ENCODE measurements around the gene OR5D16. TPM values are rescaled to one million over a fixed set of nuclear protein-coding genes. Genes with fewer than 3 reads are reported as not detected.
"Not testable (repeated sequence)": the region's sequence is repeated elsewhere in the genome, so short reads cannot be mapped to it uniquely, and the experiment has no call there.

OR5D16 gene
- total RNA-seq, 1 donor from 2014 or later: not detected

DNA sequence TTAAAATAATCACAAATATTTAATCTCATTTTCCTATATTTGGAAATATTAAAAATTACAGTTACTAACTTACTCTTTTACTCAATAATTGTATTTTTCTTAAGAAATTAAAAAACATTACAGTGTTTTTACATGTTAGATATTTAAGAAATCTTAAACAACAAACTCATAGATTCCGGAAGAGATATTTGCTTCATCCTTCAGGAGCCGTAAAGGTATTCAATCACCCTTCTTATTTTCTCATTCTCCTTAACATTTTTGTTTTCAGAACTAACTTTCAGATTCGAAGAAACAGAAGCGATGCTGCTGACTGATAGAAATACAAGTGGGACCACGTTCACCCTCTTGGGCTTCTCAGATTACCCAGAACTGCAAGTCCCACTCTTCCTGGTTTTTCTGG is 19.2 kb upstream of the OR5D16 start, which contains the start of gene OR5D18:
Gene OR5D18 (plus strand): TSS at position 301 of the 400 bp plus-strand sequence. CDS start 0 bp downstream, at position 301.
- ATAC-seq (no peak), DNase-seq (no peak)
- H3K4me1 ChIP-seq: no peaks in the 10 kb centered on the region
- intact Hi-C loops (cut with DNase I): no loop called here
- H3K36me3 ChIP-seq: no peaks in the 10 kb centered on the region
- no peaks in the 10 kb centered on the region for H3K9me3 ChIP-seq
- TF ChIP-seq CTCF (IDR thresholded peaks at IDR 0.05): no peak
- H3K27ac ChIP-seq: no peak within 1 kb of the TSS
- H3K4me3 ChIP-seq: no peak within 1 kb of the TSS
- H3K27me3 ChIP-seq: no peaks in the 10 kb centered on the region

GRCh38 chr11:55826919-55827318 is 11.6 kb upstream of the OR5D16 start, which contains the start of gene OR5L2:
TSS of gene OR5L2 (plus strand) at chr11:55827219. CDS start at chr11:55827219, 0 bp downstream.
- DNase-seq: no peak
- intact Hi-C loops (cut with DNase I): no loop called here
- no peak for ATAC-seq
- Histone ChIP-seq H3K4me3 (no peak within 1 kb of the TSS), H3K9me3 (no peaks in the 10 kb centered on the region), H3K27ac (no peak within 1 kb of the TSS), H3K36me3 (no peaks in the 10 kb centered on the region), H3K4me1 (no peaks in the 10 kb centered on the region), H3K27me3 (no peaks in the 10 kb centered on the region)
- TF ChIP-seq CTCF (IDR thresholded peaks at IDR 0.05): no peak

DNA sequence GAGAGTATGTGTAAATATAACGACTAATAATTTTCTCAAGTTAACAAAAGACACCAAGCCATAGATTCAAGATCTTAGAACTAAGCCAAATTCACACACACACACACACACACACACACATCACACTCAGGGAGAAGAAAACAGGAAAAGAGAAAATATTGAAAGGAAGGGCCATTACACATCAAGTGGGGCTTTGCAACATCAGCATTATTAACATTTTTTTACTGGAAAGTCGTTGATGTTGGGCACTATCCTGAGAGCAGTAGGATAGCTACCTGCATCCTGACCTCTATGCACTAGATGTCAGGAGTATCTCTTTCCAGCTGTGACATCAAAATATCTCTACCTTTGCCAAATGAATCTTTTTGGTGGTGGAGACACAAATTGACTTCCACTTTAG is 8.9 kb downstream of the OR5D16 start:
- Histone ChIP-seq H3K9me3 (no peaks in the 10 kb centered on the region), H3K4me3 (no peak overlapping the region), H3K27ac (no peak overlapping the region), H3K36me3 (no peaks in the 10 kb centered on the region), H3K4me1 (no peaks in the 10 kb centered on the region), H3K27me3 (no peaks in the 10 kb centered on the region)
- DNase-seq: no peak
- no peak for ATAC-seq
- intact Hi-C loops (cut with DNase I): no loop called here
- TF ChIP-seq CTCF (IDR thresholded peaks at IDR 0.05): no peak

GRCh38 chr11:55849037-55849436 is 10.5 kb downstream of the OR5D16 start:
- Histone ChIP-seq H3K27ac (no peak overlapping the region), H3K9me3 (no peaks in the 10 kb centered on the region), H3K4me1 (no peaks in the 10 kb centered on the region), H3K27me3 (no peaks in the 10 kb centered on the region), H3K36me3 (no peaks in the 10 kb centered on the region), H3K4me3 (no peak overlapping the region)
- DNase-seq (no peak), ATAC-seq (no peak)
- intact Hi-C loops (cut with DNase I): no loop called here
- no peak for TF ChIP-seq CTCF (IDR thresholded peaks at IDR 0.05)

DNA sequence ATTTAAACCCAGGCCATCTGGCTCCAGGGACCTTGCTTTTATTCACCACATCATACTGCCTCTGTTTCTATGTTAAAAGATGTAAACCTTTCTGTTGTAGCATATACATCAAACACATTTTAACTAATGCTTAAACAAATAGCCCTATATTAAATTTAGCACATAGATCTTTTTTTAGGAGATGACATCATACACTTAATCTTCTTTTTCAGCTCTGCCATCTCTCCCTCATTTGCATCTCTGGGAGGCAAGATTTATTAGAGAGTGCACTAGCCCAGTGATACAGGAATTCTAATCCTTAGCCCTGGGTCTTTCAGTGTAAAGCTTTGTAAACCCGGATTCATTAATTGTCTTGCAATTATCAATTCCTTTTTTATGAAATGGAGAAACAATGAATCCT is 13.6 kb downstream of the OR5D16 start:
- H3K4me3 ChIP-seq: no peak overlapping the region
- no peaks in the 10 kb centered on the region for H3K4me1 ChIP-seq
- H3K27me3 ChIP-seq: no peaks in the 10 kb centered on the region
- intact Hi-C loops (cut with DNase I): no loop called here
- ATAC-seq (no peak), DNase-seq (no peak)
- H3K27ac ChIP-seq: no peak overlapping the region
- H3K36me3 ChIP-seq: no peaks in the 10 kb centered on the region
- TF ChIP-seq CTCF (IDR thresholded peaks at IDR 0.05): no peak
- no peaks in the 10 kb centered on the region for H3K9me3 ChIP-seq

DNA sequence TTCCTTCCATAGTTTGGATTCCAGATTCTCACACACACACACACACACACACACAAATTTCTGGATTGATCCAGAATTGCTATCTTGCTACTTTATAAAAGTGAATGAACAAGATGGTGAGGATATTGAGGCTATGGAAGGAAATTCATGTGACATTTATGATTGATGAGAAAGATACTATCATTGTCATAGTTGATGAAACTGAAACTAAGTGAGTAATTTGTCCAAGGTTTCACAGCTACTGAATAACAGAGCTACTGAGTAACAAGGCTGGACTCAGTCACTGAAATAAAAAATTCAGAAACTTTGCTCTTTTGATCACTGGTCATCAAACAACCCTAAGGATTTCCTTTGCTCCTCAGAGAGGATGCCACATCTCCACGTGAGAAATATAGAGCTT is 16.2 kb downstream of the OR5D16 start:
- Histone ChIP-seq H3K4me3 (no peak overlapping the region), H3K27me3 (no peaks in the 10 kb centered on the region), H3K9me3 (no peaks in the 10 kb centered on the region), H3K36me3 (no peaks in the 10 kb centered on the region), H3K4me1 (no peaks in the 10 kb centered on the region), H3K27ac (no peak overlapping the region)
- intact Hi-C loops (cut with DNase I): no loop called here
- DNase-seq (no peak), ATAC-seq (no peak)
- no peak for TF ChIP-seq CTCF (IDR thresholded peaks at IDR 0.05)

DNA sequence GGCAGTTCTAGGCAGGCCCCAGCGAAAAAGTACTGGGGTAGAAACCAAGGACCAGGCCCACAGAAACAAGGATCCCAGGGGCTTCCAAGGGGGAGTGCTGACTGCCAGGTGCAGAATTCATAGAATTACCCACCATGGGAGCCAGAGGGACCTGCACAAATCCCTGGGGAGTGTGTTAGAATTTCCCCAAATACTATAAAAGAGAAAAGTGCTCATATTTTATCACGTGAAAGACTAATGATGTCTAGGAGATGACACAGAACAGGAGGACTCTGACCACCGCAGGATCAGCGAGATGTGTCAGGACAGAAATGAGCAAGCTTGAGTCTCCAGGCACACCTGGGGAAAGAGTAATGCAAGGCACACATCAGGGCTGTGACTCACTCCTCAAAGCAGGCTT is 28.8 kb downstream of the OR5D16 start:
- H3K4me3 ChIP-seq; H3K27ac ChIP-seq; H3K4me1 ChIP-seq; intact Hi-C loops (cut with DNase I); H3K9me3 ChIP-seq; H3K36me3 ChIP-seq; H3K27me3 ChIP-seq; ATAC-seq; DNase-seq: not testable (repeated sequence)

DNA sequence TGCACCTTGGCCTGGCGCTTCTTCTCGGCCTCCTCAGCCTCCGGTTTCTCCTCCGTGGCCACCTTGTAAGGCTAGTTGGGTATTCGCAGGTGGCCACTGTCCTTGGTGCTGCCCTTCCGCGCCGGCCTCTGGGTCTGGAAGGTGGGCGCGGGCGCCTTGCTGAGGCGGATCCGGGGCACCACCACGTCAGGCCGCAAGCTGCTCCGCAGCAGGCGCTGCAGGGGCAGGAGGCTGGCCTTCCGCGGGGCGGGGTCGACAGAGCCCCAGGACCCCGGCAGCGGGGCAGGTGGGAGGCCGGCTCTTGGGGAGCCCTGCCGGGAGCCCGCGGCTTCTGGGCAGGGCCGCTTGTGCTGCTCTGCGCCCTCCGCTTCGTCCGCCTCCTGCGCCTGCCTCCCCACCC is 34.2 kb downstream of the OR5D16 start:
- DNase-seq; H3K27me3 ChIP-seq; intact Hi-C loops (cut with DNase I); H3K27ac ChIP-seq; H3K36me3 ChIP-seq; ATAC-seq; H3K4me1 ChIP-seq; H3K9me3 ChIP-seq; H3K4me3 ChIP-seq: not testable (repeated sequence)

DNA sequence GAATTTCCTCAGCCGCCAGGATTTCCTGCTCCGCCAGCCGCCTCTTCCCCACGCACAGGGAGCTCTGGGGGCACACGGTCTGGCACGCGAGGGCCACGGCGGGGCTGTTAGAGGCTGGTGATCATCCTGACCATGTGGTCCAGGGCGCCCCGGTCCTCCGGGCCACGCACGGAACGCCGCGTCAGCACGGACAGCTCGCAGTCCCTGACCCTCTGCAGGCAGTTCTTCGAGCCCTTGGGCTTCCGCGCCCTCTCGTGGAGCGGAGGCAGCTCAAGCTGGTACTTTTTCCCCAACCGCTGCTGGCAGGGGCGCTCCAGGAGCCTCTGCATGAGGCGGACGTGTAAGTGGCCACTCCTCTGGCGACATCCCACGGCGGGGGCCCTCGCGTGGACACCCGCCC is 34.6 kb downstream of the OR5D16 start:
- H3K36me3 ChIP-seq; H3K4me3 ChIP-seq; DNase-seq; H3K9me3 ChIP-seq; intact Hi-C loops (cut with DNase I); H3K4me1 ChIP-seq; H3K27me3 ChIP-seq; ATAC-seq; H3K27ac ChIP-seq: not testable (repeated sequence)

All from upper lobe of right lung (tissue), 1 donor.